Endothelial cell of umbilical vein (primary cell): ENCODE results near the gene MTCH1. TPM values are rescaled to one million over a fixed set of nuclear protein-coding genes. Genes with fewer than 3 reads are reported as not detected.

Experiments used
- BruUV-seq: library from RNA; stranded (reverse); fragments of 400-500 nt; replicated peaks from 2 replicates; lab custom pipeline; 2021; lab: Mats Ljungman, UMichigan
- CTCF ChIA-PET: fragments of 300-600, 350-600 bp; sonication (Branson Sonifier 250); formaldehyde crosslinking; loops from one replicate; lab custom pipeline; 2021; ENCODE audit warnings: antibody characterized with exemption, inconsistent platforms; lab: Charles Lee
- POLR2A ChIA-PET: fragments of 300-600, 350-600 bp; sonication (Branson Sonifier 250); formaldehyde crosslinking; loops from one replicate; lab custom pipeline; 2021; ENCODE audit warnings: antibody characterized with exemption, inconsistent platforms; lab: Charles Lee
- DNase-seq: peaks from one replicate; pipeline ENCODE4 v3.0.0-alpha.2; 2011; ENCODE audit warnings: low read depth, low spot score
- FAIRE-seq: peaks from 2 replicates; lab custom pipeline; 2011; peaks lifted over from hg19 to GRCh38; lab: Jason Lieb, UNC
- H2AFZ ChIP-seq: 2 replicates; pipeline ENCODE4 v1.6.0; 2012; ENCODE audit warnings: low read depth, low read length, control low read depth, inconsistent platforms
- H3K27ac ChIP-seq: 2 replicates; pipeline ENCODE4 v1.5.1; 2011; ENCODE audit warnings: low read depth, mild to moderate bottlenecking, control low read depth, low read length, moderate library complexity; ENCODE audit not compliant: insufficient read depth
- H3K27me3 ChIP-seq, 2 experiments: 2 replicates each; pipeline versions ENCODE4 v1.6.0 to v1.6.1; 2011; ENCODE audit warnings: low read length in 2 of 2, mixed read lengths in 1 of 2; ENCODE audit not compliant: control insufficient read depth in 2 of 2, insufficient read depth in 2 of 2
- H3K36me3 ChIP-seq, 2 experiments: 2 replicates in 1 of 2; 3 replicates in 1 of 2; pipeline ENCODE4 v1.5.1; 2011; ENCODE audit warnings: low read length in 2 of 2, mild to moderate bottlenecking in 1 of 2, moderate library complexity in 1 of 2; ENCODE audit not compliant: control insufficient read depth in 2 of 2, insufficient read depth in 2 of 2; ENCODE audit errors: extremely low read depth in 1 of 2
- H3K4me1 ChIP-seq: 3 replicates; pipeline ENCODE4 v1.5.1; 2011; ENCODE audit warnings: mild to moderate bottlenecking, low read length; ENCODE audit not compliant: control insufficient read depth, insufficient read depth; ENCODE audit errors: extremely low read depth
- H3K4me2 ChIP-seq: 2 replicates; pipeline ENCODE4 v1.6.1; 2011; ENCODE audit warnings: low read length, control low read depth, mixed read lengths; ENCODE audit not compliant: insufficient read depth
- H3K4me3 ChIP-seq, 3 experiments: fragments of 200-600 bp in 1 of 3; sonication (generic), shearing (Covaris generic) in 1 of 3; replicated peaks in 1 of 3; 2 replicates each; pipeline ENCODE4 v1.5.1; 2011 to 2016; ENCODE audit warnings: control low read depth in 3 of 3, low read length in 3 of 3, mild to moderate bottlenecking in 2 of 3, inconsistent platforms in 1 of 3, low read depth in 1 of 3, moderate library complexity in 1 of 3; ENCODE audit not compliant: insufficient read depth in 1 of 3
- H3K79me2 ChIP-seq: 2 replicates; pipeline ENCODE4 v1.6.0; 2012; ENCODE audit warnings: low read length, inconsistent platforms; ENCODE audit not compliant: control insufficient read depth, insufficient read depth
- H3K9ac ChIP-seq: replicated peaks from 2 replicates; pipeline ENCODE3; 2011; ENCODE audit warnings: low read length, control low read depth; ENCODE audit not compliant: insufficient read depth; ENCODE audit errors: extremely low read depth
- H3K9me1 ChIP-seq: replicated peaks from 3 replicates; pipeline ENCODE4 v1.6.0; 2011; ENCODE audit warnings: mild to moderate bottlenecking, low read length; ENCODE audit not compliant: control insufficient read depth, insufficient read depth; ENCODE audit errors: extremely low read depth
- H3K9me3 ChIP-seq: replicated peaks from 2 replicates; pipeline ENCODE4 v1.5.1; 2012; ENCODE audit warnings: low read length, inconsistent platforms; ENCODE audit not compliant: control insufficient read depth, insufficient read depth
- H4K20me1 ChIP-seq: replicated peaks from 2 replicates; pipeline ENCODE3; 2011; ENCODE audit warnings: mild to moderate bottlenecking, low read length; ENCODE audit not compliant: control insufficient read depth, insufficient read depth; ENCODE audit errors: extremely low read depth
- CTCF ChIP-seq, 2 donors: IDR thresholded peaks; 1 replicate in 1 of 2; 2 replicates in 1 of 2; pipeline ENCODE4 v1.5.1; 2011; ENCODE audit warnings: low read length in 2 of 2, mild to moderate bottlenecking in 2 of 2, moderate library complexity in 2 of 2, control low read depth in 1 of 2, inconsistent platforms in 1 of 2, low read depth in 1 of 2; ENCODE audit not compliant: insufficient read depth in 1 of 2; ENCODE audit errors: extremely low read depth in 1 of 2
- EZH2 ChIP-seq: IDR thresholded peaks from 2 replicates; pipeline ENCODE4 v1.6.1; 2012; ENCODE audit warnings: borderline replicate concordance, low read depth, mild to moderate bottlenecking, moderate library complexity, low read length, inconsistent platforms; ENCODE audit not compliant: severe bottlenecking
- FOS ChIP-seq: IDR thresholded peaks from 2 replicates; pipeline ENCODE4 v1.6.1; 2011; ENCODE audit warnings: mild to moderate bottlenecking, low read length, moderate library complexity, borderline replicate concordance; ENCODE audit not compliant: insufficient read depth
- GATA2 ChIP-seq: IDR thresholded peaks from 2 replicates; pipeline ENCODE4 v1.7.0; 2011; ENCODE audit warnings: low read depth, mild to moderate bottlenecking, moderate library complexity, mixed read lengths, low read length; ENCODE audit not compliant: insufficient read length, insufficient read depth
- JUN ChIP-seq: IDR thresholded peaks from 2 replicates; pipeline ENCODE4 v1.6.1; 2011; ENCODE audit warnings: borderline replicate concordance, low read depth; ENCODE audit not compliant: insufficient read length, insufficient read depth
- MYC ChIP-seq: IDR thresholded peaks from one replicate; pipeline ENCODE4 v1.6.1; 2011; ENCODE audit warnings: mild to moderate bottlenecking, low read depth, low read length
- POLR2A ChIP-seq: IDR thresholded peaks from 2 replicates; pipeline ENCODE4 v1.6.1; 2012; ENCODE audit warnings: low read depth, mild to moderate bottlenecking, control low read depth, low read length
- POLR2AphosphoS5 ChIP-seq: IDR thresholded peaks from 2 replicates; pipeline ENCODE4 v1.6.1; 2012; ENCODE audit warnings: low read depth, mild to moderate bottlenecking, control low read depth, low read length, moderate library complexity; ENCODE audit not compliant: insufficient read depth
- dilution Hi-C: fragments of 300-500 bp; cut with MboI; formaldehyde crosslinking; loops from one replicate; pipeline ENCODE4 v1.15.0; 2019; ENCODE audit warnings: low sequenced_read_pairs; ENCODE audit not compliant: extremely low pct_ligation_motif_present
- intact Hi-C: fragments of 100-400 bp; cut with micrococcal nuclease; formaldehyde crosslinking; loops from one replicate; pipeline ENCODE4 v1.10.0; 2022
- polyA plus RNA-seq, 4 experiments: library from polyadenylated mRNA; depleted of rRNA in 3 of 4; stranded (reverse) in 3 of 4; unstranded in 1 of 4; fragments of >200 nt; gene quantifications; 2 replicates each; pipeline versions ENCODE4 v1.2.1 to v1.2.3, GENCODE V29; 2011 to 2012; ENCODE audit warnings: missing spikeins in 1 of 4
- total RNA-seq: library from RNA; stranded (reverse); gene quantifications from 2 replicates; pipeline ENCODE4 v1.2.3, GENCODE V29; 2021
- TF ChIP-seq, protein P1 (sequence below): IDR thresholded peaks from 2 replicates; pipeline ENCODE4 v1.6.1; 2011; ENCODE audit not compliant: insufficient read depth, insufficient read length

Gene MTCH1
- total and polyA plus RNA-seq, 2 donors (not counting 3 experiments of a cell fraction or from before 2014, with no cell fraction given): 218 to 228 TPM

- dilution Hi-C loops: no loop called here
- no peak for TF ChIP-seq POLR2A
- TF ChIP-seq MYC: no peak
- TF ChIP-seq JUN: peak; percentile 71
- TF ChIP-seq, protein P1, sequence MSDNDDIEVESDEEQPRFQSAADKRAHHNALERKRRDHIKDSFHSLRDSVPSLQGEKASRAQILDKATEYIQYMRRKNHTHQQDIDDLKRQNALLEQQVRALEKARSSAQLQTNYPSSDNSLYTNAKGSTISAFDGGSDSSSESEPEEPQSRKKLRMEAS: no peak
- TF ChIP-seq GATA2: no peak
- no peak for TF ChIP-seq EZH2
- peak; percentile 71 for TF ChIP-seq FOS
- no peak for TF ChIP-seq POLR2AphosphoS5
- peak; percentile 70 to 79 for TF ChIP-seq CTCF (IDR thresholded peaks at IDR 0.05; ENCODE audit: extremely low read depth in 1 of 2, insufficient read depth in 1 of 2, low read depth in 1 of 2, low read length in 2 of 2)
- peak; percentile 77 for DNase-seq
- no peaks in the 10 kb centered on the region for H3K36me3 ChIP-seq
- no peaks in the 10 kb centered on the region for H3K9me3 ChIP-seq
- H3K4me1 ChIP-seq: no peaks in the 10 kb centered on the region
- H3K79me2 ChIP-seq: no peaks in the 10 kb centered on the region
- intact Hi-C loops: loop anchor here (1.0 to 10.0 kb wide), 6 partner anchors 22 to 285 kb away; no protein-coding TSS in a partner anchor
- H3K27ac ChIP-seq: no peak overlapping the region
- no peak overlapping the region for H3K9ac ChIP-seq
- peak; percentile 98 for FAIRE-seq
- H4K20me1 ChIP-seq: no peaks in the 10 kb centered on the region
- no peak overlapping the region for H3K4me3 ChIP-seq
- ChIA-PET POLR2A (interaction anchor here (1.0 to 1.7 kb wide), 3 partner anchors 24 to 180 kb away, joined by 3 to 5 read pairs (median 3); no protein-coding TSS in a partner anchor), CTCF (interaction anchor here (0.6 to 6.3 kb wide), 28 partner anchors 9 to 192 kb away, joined by 3 to 92 read pairs (median 4); partner anchors contain the start of gene PIM1)
- H2AFZ ChIP-seq: no peak overlapping the region
- H3K4me2 ChIP-seq: no peak overlapping the region
- H3K9me1 ChIP-seq: no peaks in the 10 kb centered on the region
- BruUV-seq: no TSS peak
- peaks cover 0 to 3% of the 10 kb centered on the region in 2 experiments for H3K27me3 ChIP-seq
Observed at GRCh38 chr6:37029249-37029971, 43.4 kb upstream of the MTCH1 start.
